Ascending aorta (tissue), 2 donors: Measurements from ENCODE around the gene EPB41. TPM values are rescaled to one million over a fixed set of nuclear protein-coding genes. Genes with fewer than 3 reads are reported as not detected.

Experiments
- DNase-seq, 2 donors: peaks; one replicate each; pipeline ENCODE4 v3.0.0-alpha.2; 2019; ENCODE audit warnings: low spot score in 2 of 2
- H3K27ac ChIP-seq, 2 donors: fragments of 200-600 bp; sonication (generic); one replicate each; pipeline ENCODE4 v1.5.1; 2016 to 2017; ENCODE audit warnings: mild to moderate bottlenecking in 1 of 2
- H3K27me3 ChIP-seq: fragments of 200-600 bp; sonication (generic); one replicate; pipeline ENCODE4 v1.5.1; 2017
- H3K36me3 ChIP-seq, 2 donors: fragments of 200-600 bp; sonication (generic); one replicate each; pipeline ENCODE4 v1.5.1; 2016
- H3K4me1 ChIP-seq, 2 donors: fragments of 200-600 bp; sonication (generic); one replicate each; pipeline ENCODE4 v1.5.1; 2016 to 2017; ENCODE audit warnings: mild to moderate bottlenecking in 1 of 2
- H3K4me3 ChIP-seq, 2 donors: fragments of 200-600 bp; sonication (generic); one replicate each; pipeline ENCODE4 v1.5.1; 2016 to 2017; ENCODE audit warnings: mild to moderate bottlenecking in 1 of 2
- H3K9me3 ChIP-seq, 2 donors: fragments of 200-600 bp; sonication (generic); one replicate each; pipeline ENCODE4 v1.5.1; 2016
- CTCF ChIP-seq, 3 experiments: fragments of 200-600 bp in 2 of 3; fragments of 450-650 bp in 1 of 3; sonication (generic) in 2 of 3; IDR thresholded peaks; one replicate each; pipeline ENCODE4 v1.5.1; 2016 to 2019; ENCODE audit warnings: antibody characterized with exemption in 3 of 3, mild to moderate bottlenecking in 1 of 3, moderate library complexity in 1 of 3
- intact Hi-C: fragments of 100-400 bp; cut with DNase I; formaldehyde crosslinking; loops from one replicate; pipeline ENCODE4 v1.15.1; 2023
- total RNA-seq: library from RNA; depleted of rRNA; stranded (reverse); fragments of >200 nt; gene quantifications from one replicate; pipeline ENCODE4 v1.1.0, GENCODE V29; 2016

Gene EPB41
- total RNA-seq = 47.6 TPM

- H3K4me1 ChIP-seq = peaks cover 0 to 4% of the 10 kb centered on the region in 2 donors
- no peaks in the 10 kb centered on the region for H3K27me3 ChIP-seq
- TF ChIP-seq CTCF (IDR thresholded peaks at IDR 0.05) = no peak
- H3K9me3 ChIP-seq = no peaks in the 10 kb centered on the region
- DNase-seq = peak; percentile 58 to 94
- H3K36me3 ChIP-seq = no peaks in the 10 kb centered on the region
- intact Hi-C loops = loop anchor here (1.0 to 10.0 kb wide), 3 partner anchors 27 to 270 kb away; partner anchors contain the start of genes RNU11, TAF12 and TMEM200B
- peak within 1 kb of the TSS; percentile 44 to 63 for H3K27ac ChIP-seq
- H3K4me3 ChIP-seq = peak within 1 kb of the TSS; percentile 53 to 84
Measured at GRCh38 chr1:28914228-28915030, at the start of gene EPB41. EPB41 (plus strand) TSS chr1:28914569; CDS start chr1:28987438, 72,869 bp downstream.

- Histone ChIP-seq H3K27ac (no peak overlapping the region), H3K4me3 (no peak overlapping the region), H3K9me3 (no peaks in the 10 kb centered on the region), H3K36me3 (no peaks in the 10 kb centered on the region), H3K27me3 (no peaks in the 10 kb centered on the region), H3K4me1 (no peaks in the 10 kb centered on the region)
- TF ChIP-seq CTCF (IDR thresholded peaks at IDR 0.05) = no peak
- intact Hi-C loops = no loop called here
- no peak for DNase-seq
Measured at GRCh38 chr1:28864695-28865094, 49.7 kb upstream of the EPB41 start.

GRCh38 chr1:28865997-28866650 lies 48.2 kb upstream of the EPB41 start:
- TF ChIP-seq CTCF (IDR thresholded peaks at IDR 0.05) = no peak
- no peak for DNase-seq
- intact Hi-C loops = no loop called here
- Histone ChIP-seq H3K9me3 (no peaks in the 10 kb centered on the region), H3K4me3 (no peak overlapping the region), H3K27ac (no peak overlapping the region), H3K4me1 (no peaks in the 10 kb centered on the region), H3K36me3 (no peaks in the 10 kb centered on the region), H3K27me3 (no peaks in the 10 kb centered on the region)

- Histone ChIP-seq H3K9me3 (no peaks in the 10 kb centered on the region), H3K36me3 (no peaks in the 10 kb centered on the region), H3K4me3 (no peak overlapping the region), H3K4me1 (no peaks in the 10 kb centered on the region), H3K27ac (no peak overlapping the region), H3K27me3 (no peaks in the 10 kb centered on the region)
- intact Hi-C loops = no loop called here
- no peak for TF ChIP-seq CTCF (IDR thresholded peaks at IDR 0.05)
- DNase-seq = no peak
Measured at GRCh38 chr1:28867850-28868249, 46.5 kb upstream of the EPB41 start.

GRCh38 chr1:28869952-28870351 lies 44.4 kb upstream of the EPB41 start:
- intact Hi-C loops = no loop called here
- Histone ChIP-seq H3K36me3 (no peaks in the 10 kb centered on the region), H3K4me1 (no peaks in the 10 kb centered on the region), H3K9me3 (no peaks in the 10 kb centered on the region), H3K27ac (no peak overlapping the region), H3K4me3 (no peak overlapping the region), H3K27me3 (no peaks in the 10 kb centered on the region)
- TF ChIP-seq CTCF (IDR thresholded peaks at IDR 0.05) = no peak
- no peak for DNase-seq
